Myocyte (in vitro differentiated cells): ENCODE data around the gene PRTN3. TPM values are rescaled to one million over a fixed set of nuclear protein-coding genes. Genes with fewer than 3 reads are reported as not detected.

Experiments
- DNase-seq: peaks from one replicate; pipeline ENCODE4 v3.0.0-alpha.2; 2012; ENCODE audit warnings: low read depth
- microRNA counts: library from miRNA; unstranded; fragments of <30 nt; microRNA quantifications from one replicate; lab custom pipeline; 2016
- microRNA-seq: library from miRNA; unstranded; fragments of <30 nt; microRNA quantifications from one replicate; pipeline ENCODE4, GENCODE V29; 2016
- total RNA-seq: library from RNA; depleted of rRNA; stranded (reverse); fragments of >200 nt; gene quantifications from 2 replicates; pipeline ENCODE4 v1.2.3, GENCODE V29; 2014

The PRTN3 gene
- total RNA-seq, 1 donor from 2014 or later, result not detected

DNA sequence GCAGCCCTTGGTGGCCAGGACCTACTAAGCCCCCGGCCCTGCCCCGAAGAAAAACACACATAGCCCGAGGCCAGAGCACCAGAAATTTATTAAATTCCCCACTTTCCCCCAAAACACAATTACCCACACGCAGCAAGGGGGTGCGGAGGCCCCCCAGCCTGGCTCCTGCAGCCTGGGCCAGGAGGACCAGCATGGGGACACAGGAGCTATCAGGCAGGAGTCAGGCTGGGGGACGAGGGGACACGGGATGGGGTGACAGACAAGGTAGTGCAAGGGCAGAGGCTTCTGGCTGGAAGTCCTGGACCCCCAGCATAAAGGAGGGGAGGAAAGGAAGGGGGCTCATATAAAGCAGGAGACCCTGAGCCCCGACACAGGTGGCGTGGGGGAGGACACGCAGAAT lies 55.6 kb downstream of the PRTN3 start:
- no peak for DNase-seq

DNA sequence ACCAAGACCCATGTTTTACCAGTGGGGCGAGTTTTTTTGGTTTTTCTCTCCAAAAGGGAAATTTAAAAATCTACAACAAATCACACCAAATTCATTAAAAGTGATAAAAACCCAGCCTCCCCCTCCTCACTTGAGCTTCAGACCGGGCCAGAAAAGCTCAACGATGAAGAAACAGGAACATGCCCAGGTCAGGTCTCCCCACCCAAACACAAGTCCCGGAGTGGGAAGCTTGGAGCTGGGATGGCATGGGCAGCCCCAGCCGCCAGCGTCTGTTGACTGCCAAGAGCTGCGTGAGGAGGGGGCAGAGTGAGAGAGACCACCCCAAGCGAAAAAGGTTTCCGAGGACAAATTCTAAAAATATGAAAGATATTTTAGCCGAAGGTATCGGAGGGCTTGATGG lies 56.2 kb downstream of the PRTN3 start:
- DNase-seq, result no peak

DNA sequence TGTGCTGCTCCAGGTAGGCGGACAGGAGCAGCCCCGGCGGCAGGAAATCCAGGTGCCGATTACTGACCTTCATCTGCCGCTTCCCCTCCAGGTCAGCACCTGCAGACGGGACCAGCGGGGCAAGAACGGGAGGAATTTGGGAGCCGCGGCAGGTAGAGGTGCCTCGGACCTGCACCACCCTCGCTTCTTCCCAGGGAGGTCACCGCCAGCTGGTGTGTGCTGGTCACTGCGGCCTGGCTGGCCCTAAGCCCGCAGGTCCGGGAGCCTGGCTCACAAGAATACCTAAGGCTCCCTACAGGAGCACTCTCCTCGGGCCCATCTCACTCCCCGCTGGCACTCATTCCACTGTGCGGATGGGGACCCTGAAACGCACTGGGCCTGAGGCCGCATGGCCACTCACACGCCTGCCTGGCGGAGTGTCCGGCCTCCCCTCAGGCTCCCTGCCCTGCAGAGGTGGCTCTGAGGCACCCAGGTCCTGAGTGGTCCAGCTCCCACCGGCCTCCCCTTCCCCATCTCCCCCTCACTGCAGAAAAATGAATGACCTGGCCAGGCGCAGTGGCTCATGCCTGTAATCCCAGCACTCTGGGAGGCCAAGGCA lies 56.7 kb downstream of the PRTN3 start:
- no peak for DNase-seq

MicroRNA genes within 50 kb of the gene (microRNA counts, 767-probe panel; counts per million panel counts)
- not detected for microRNA hsa-miR-3187-3p (lab: Ali Mortazavi, UCI)

Small RNAs within 50 kb of the gene (microRNA-seq; reads per million reads assigned to microRNA genes)
- gene MIR3187 (2.6 reads per million, percentile 10 among the genes with 10 or more reads in this experiment), gene MIR4745 (0.81 reads per million)

Other genes starting within 250 kb of the PRTN3 start
- 47.7 and 54.3 TPM in 2 replicates for gene POLRMT, start 207.5 kb upstream of the PRTN3 start, total RNA-seq
- 0.16 and 0.21 TPM in 2 replicates for gene FGF22, start 201.1 kb upstream of the PRTN3 start, total RNA-seq
- gene RNF126, start 177.8 kb upstream of the PRTN3 start, total RNA-seq, result 86.4 and 94.6 TPM in 2 replicates
- gene FSTL3, start 164.6 kb upstream of the PRTN3 start, total RNA-seq, result 157 and 175 TPM in 2 replicates
- gene PRSS57, start 145.5 kb upstream of the PRTN3 start, total RNA-seq, result not detected in 2 replicates
- 4.8 and 7.8 TPM in 2 replicates for gene PALM, start 132.1 kb upstream of the PRTN3 start, total RNA-seq
- gene MISP, start 89.9 kb upstream of the PRTN3 start, total RNA-seq, result 2.3 and 2.9 TPM in 2 replicates
- 89.0 and 105 TPM in 2 replicates for gene PTBP1, start 43.5 kb upstream of the PRTN3 start, total RNA-seq
- gene PLPPR3, start 19.0 kb upstream of the PRTN3 start, total RNA-seq, result 0.16 and 0.26 TPM in 2 replicates
- not detected in 2 replicates for gene AZU1, start 13.2 kb upstream of the PRTN3 start, total RNA-seq
- not detected in 2 replicates for gene ELANE, start 11.3 kb downstream of the PRTN3 start, total RNA-seq
- 0.16 and 0.57 TPM in 2 replicates for gene CFD, start 18.7 kb downstream of the PRTN3 start, total RNA-seq
- 27.7 and 31.2 TPM in 2 replicates for gene MED16, start 52.2 kb downstream of the PRTN3 start, total RNA-seq
- not detected in 2 replicates for gene RNU6-9, start 52.5 kb downstream of the PRTN3 start, total RNA-seq
- gene R3HDM4, start 72.2 kb downstream of the PRTN3 start, total RNA-seq, result 51.8 and 53.6 TPM in 2 replicates
- not detected in 2 replicates for gene KISS1R, start 76.3 kb downstream of the PRTN3 start, total RNA-seq
- gene ARID3A, start 85.0 kb downstream of the PRTN3 start, total RNA-seq, result 3.2 and 3.5 TPM in 2 replicates
- 34.2 and 42.9 TPM in 2 replicates for gene WDR18, start 143.3 kb downstream of the PRTN3 start, total RNA-seq
- gene GRIN3B, start 159.4 kb downstream of the PRTN3 start, total RNA-seq, result 0.05 and 0.16 TPM in 2 replicates
- gene TMEM259, start 180.1 kb downstream of the PRTN3 start, total RNA-seq, result 182 and 198 TPM in 2 replicates
- not detected in 2 replicates for gene RNU6-2, start 180.5 kb downstream of the PRTN3 start, total RNA-seq
- gene CNN2, start 185.6 kb downstream of the PRTN3 start, total RNA-seq, result 88.1 and 92.4 TPM in 2 replicates
- gene ABCA7, start 199.1 kb downstream of the PRTN3 start, total RNA-seq, result 41.9 and 43.0 TPM in 2 replicates
- 0.21 and 0.68 TPM in 2 replicates for gene ARHGAP45, start 226.2 kb downstream of the PRTN3 start, total RNA-seq